RCC 7860 (cell line): ENCODE measurements around the gene BSND.

Experiments used
- DNase-seq: peaks from one replicate; pipeline ENCODE4 v3.0.0-alpha.2; 2015; ENCODE audit warnings: low spot score
- FAIRE-seq: peaks from 2 replicates; lab custom pipeline; 2012; peaks lifted over from hg19 to GRCh38; lab: Jason Lieb, UNC

Gene BSND

DNA sequence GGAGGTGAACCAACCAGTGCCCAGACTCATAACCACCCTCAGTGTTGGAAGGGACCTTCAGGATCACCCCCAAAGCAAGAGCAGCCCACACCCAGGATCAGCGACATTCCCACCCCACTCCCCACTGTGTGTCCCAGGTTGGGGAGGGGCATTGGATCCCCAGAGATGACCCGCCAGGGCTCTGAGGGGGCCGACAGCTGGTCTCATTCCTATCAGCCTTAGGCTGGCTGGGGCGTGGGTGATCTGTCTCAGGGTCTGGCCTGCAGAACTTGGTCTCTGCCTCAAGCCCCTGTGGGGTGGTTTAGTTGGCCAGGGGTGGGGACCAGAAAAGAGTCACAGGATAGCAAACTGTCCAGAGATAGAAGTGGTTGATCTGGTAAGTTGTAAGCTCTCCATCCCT lies 7.8 kb upstream of the BSND start:
- DNase-seq (no peak), FAIRE-seq (no peak)

DNA sequence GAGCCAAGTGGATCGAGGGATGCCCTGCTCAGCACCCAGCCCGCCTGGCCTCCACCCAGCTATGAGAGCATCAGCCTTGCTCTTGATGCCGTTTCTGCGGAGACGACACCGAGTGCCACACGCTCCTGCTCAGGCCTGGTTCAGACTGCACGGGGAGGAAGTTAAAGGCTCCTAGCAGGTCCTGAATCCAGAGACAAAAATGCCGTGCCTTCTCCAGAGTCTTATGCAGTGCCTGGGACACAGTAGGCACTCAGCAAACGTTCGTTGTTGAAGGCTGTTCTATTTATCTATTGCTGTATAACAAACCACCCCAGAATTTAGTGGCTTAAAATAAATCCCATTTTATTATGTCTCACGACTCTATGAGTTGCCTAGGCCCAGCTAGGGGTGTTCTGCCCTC lies 6.8 kb upstream of the BSND start:
- FAIRE-seq (no peak), DNase-seq (no peak)

- DNase-seq (no peak), FAIRE-seq (no peak)
These were observed 5.6 kb upstream of the BSND start for GRCh38 chr1:54993140-54993539.

GRCh38 chr1:54994355-54994990 lies 4.3 kb upstream of the BSND start:
- FAIRE-seq (no peak), DNase-seq (no peak)

GRCh38 chr1:54995013-54995760 lies 3.5 kb upstream of the BSND start:
- no peak for DNase-seq
- no peak for FAIRE-seq

- DNase-seq (no peak), FAIRE-seq (no peak)
These were observed 2.9 kb upstream of the BSND start for GRCh38 chr1:54995835-54996234.

GRCh38 chr1:54996359-54996868 lies 2.3 kb upstream of the BSND start:
- FAIRE-seq = no peak
- peak; percentile 45 for DNase-seq

GRCh38 chr1:54996869-54997710 lies 1.6 kb upstream of the BSND start:
- no peak for DNase-seq

GRCh38 chr1:54997711-54997986 lies 1.1 kb upstream of the BSND start:
- FAIRE-seq (no peak), DNase-seq (no peak)

More at GRCh38 chr1:54996869-54997710, 1.6 kb upstream of the BSND start:
- FAIRE-seq = no peak

- no peak for DNase-seq
- no peak for FAIRE-seq
These were observed 633 bp upstream of the BSND start for GRCh38 chr1:54998100-54998499.

DNA sequence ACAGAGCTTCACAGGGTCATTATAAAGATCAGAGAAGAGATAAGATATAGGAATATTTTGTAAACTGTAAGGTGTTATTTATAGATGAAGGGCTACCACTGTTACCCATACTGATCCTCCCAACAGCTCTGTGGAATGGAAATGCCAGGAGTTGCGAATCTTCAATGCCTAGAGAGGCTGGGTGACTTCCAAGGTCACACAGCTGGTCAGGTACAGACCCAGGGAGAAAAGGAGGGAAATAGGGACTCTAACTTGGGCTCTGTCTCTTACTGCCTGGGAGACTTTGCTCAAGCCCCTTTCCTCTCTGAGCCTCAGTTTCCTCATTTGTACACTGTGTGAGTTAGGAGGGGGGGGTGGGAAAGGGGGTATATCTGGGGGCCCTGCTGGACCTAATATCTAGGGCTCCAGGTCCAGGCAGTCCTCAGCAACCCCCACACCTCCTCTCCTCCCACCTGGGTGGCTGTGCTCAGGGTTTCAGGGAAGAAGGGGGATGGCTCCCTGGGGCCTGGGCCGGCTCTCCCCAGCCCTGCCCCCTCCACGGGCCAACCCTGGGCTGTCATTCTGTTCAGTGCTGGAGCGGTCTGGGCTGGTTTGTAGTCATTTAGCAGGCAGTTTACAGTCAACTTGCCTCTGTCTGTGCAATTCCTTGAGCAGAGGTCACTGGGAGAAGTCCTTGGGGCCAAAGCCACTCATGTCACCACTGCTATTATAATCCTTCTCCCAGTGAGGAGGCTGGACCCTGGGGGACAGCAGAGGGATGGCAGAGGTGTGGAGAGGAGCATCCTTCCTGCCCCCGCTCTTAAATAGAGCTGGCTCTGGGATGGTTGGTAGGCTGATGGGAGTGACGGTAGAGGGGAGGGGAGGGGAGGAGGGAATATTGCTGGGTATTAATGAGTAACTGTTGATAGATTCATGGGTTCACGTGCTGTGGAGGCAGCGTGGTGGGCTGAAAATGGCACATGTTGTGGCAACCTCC lies 1.7 kb downstream of the BSND start:
- DNase-seq (no peak), FAIRE-seq (no peak)

DNA sequence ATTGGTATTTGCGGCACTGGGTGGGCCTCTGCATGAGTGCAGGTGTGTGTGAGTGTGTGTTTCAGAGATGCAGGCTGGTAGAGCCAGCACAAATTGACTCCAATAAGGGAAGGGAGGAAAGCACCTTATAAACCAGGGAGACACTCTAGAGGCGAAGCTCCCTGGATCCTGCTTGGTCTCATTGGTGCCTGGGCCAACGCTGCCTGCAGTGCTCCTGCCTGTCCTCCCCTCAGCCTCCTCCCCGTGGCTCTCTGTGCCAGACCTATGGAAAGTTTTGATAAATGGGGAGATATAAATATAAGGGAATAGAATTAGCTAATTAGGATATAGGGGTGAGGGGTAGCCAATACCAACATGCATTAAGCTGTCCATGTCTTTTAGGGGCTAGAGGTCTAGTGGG lies 2.6 kb downstream of the BSND start:
- FAIRE-seq = no peak
- no peak for DNase-seq

DNA sequence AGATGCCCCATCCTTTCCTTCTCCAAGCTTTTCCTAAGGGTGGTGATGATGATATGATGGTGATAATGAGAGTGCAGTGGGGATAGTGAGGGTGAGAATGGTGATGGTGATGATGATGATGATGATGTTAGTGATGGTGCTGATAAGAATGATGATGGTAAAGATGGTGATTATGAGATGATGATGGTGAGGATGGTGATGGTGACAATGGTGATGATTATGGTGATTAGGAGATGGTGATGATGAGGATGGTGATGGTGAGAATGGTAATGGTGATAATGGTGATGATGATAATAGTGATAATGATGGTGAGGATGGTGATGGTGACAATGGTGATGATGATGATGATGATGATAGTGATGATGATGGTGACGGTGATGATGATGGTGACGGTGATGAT lies 4.0 kb downstream of the BSND start:
- FAIRE-seq = no peak

GRCh38 chr1:55005351-55006140 lies 6.8 kb downstream of the BSND start:
- no peak for DNase-seq
- no peak for FAIRE-seq

More for the DNA sequence above, 4.0 kb downstream of the BSND start:
- DNase-seq = no peak

DNA sequence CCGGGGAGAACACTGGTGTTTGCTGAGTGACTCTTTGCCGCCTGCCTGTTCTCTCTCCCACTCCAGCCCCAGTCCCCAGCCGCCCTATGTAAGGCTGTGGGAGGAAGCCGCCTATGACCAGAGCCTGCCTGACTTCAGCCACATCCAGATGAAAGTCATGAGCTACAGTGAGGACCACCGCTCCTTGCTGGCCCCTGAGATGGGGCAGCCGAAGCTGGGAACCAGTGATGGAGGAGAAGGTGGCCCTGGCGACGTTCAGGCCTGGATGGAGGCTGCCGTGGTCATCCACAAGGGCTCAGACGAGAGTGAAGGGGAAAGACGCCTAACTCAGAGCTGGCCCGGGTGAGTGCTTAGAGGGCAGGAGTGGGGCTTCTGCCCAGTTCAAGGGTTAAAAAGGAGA lies 8.2 kb downstream of the BSND start:
- FAIRE-seq (no peak), DNase-seq (no peak)

DNA sequence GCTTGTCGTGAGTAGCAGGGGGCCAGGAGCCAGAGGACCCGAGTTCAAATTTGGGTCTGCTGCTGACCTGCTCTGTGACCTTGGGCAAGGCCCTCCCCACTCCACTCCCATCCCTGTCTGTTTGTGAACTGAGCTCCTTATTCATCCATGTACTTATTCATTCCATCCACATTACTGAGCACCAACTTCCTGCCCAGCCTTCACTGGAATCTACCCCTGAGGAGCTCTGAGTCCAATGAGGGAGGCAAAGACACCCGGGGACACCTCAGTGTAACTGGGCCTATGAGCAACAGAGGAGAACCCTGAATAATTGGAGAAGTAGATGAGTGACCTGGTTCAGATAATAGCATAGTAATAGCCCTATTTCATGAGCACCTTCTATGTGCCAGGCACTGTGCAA lies 8.9 kb downstream of the BSND start:
- no peak for FAIRE-seq
- peak; percentile 31 for DNase-seq

DNA sequence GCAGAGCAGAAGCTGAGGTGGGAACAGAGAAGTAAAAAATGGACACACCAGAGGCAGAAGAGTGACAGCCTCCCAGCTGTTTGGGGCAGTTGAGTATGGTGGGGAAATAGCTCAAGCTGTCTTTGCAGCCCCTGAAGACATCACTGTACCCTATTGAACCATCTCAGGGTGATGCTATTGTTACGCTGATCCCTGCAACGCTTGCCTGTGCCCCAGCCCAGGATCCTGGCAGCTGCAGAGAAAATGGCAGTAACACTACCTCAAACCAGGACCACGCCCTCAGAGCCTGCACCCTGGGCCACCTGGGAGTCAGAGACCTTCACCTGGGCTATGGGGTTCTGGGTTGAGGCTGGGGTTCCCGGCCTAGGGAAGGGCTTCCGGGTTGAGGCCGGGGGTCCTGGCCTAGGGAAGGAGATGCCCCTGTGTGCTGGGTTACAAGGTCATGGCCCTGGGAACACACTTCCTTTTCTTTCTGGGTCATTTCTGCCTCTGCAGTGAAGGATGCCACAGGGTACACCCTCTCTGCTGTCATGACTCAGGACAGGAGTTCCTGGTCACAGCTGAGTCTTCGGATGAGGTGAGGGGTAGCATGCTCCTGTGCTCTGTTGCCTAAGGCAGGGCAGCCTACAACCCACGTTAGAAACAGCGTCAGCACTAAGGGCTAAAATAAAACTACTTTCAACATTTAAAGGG lies 11.6 kb downstream of the BSND start:
- DNase-seq (no peak), FAIRE-seq (no peak)

DNA sequence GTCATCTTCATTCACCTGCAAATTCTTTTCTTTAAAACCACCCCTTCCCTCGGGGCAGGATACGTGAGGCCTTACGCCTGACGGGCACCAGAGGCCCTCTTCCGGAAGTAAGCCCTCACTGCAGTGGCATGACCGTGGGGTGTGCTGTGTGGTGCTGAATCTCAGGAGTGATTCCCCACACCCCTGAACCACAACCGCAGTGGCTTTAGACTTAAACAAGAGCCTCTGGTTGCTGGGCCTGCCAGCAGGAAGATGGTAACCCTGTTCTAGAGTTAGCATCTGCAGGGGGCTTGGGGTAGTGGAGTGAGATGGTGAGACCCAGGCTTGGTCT lies 12.1 kb downstream of the BSND start:
- no peak for FAIRE-seq
- no peak for DNase-seq

DNA sequence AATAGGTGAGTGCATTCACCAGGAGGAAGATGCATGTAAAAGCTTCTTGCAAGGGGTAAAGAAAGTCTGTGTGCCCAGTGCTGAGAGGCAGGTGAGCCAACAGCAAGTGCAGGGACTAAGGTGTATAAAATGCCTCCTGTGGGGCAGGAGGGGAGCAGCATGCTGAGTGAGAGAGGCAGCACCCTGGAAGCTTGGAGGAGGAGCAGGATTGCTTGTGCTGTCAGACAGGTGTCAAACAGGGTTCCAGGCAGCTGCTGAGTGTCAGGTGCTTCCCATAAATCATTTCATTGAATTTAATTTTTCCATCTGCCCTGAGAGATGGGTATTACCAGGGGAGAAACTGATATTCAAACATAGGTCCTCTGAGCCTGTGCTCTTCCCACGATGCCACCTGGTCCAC lies 13.9 kb downstream of the BSND start:
- FAIRE-seq = no peak
- no peak for DNase-seq
